SU-DHL-6 (cell line): Measurements from ENCODE around the gene SOX5.

ENCODE experiments used
- CTCF ChIP-seq: fragments of 200-600 bp; sonication (generic); IDR thresholded peaks from one replicate; pipeline ENCODE4 v1.5.1; 2017; ENCODE audit warnings: antibody characterized with exemption, mild to moderate bottlenecking, low read length, moderate library complexity; ENCODE audit not compliant: insufficient read depth, poor library complexity, severe bottlenecking
- EZH2phosphoT487 ChIP-seq: fragments of 200-600 bp; sonication (generic), shearing (Covaris generic); conservative IDR thresholded peaks from 2 replicates; pipeline ENCODE4 v1.6.1; 2018; ENCODE audit warnings: mild to moderate bottlenecking, antibody characterized with exemption, low read length, moderate library complexity, mixed read lengths

GRCh38 chr12:23569356-23569755 lies 380.1 kb downstream of the SOX5 start:
- TF ChIP-seq EZH2phosphoT487 (no peak), CTCF (no peak)
